HG03280 (cell line): ENCODE results near the gene SSRP1.
"Not testable (repeated sequence)": the region's sequence is repeated elsewhere in the genome, so short reads cannot be mapped to it uniquely, and the experiment has no call there.

Experiments
- ATAC-seq: cut with Tn5 transposase; IDR thresholded peaks from one replicate; pipeline ENCODE4 v1.9.1; 2021; ENCODE audit warnings: mild to moderate bottlenecking, moderate library complexity; ENCODE audit not compliant: unreplicated experiment

The SSRP1 gene

GRCh38 chr11:57335343-57336110 is at the start of gene SSRP1:
Gene SSRP1 (minus strand): TSS chr11:57335892. CDS start chr11:57335121, 771 bp downstream.
- peak; percentile 100 for ATAC-seq

GRCh38 chr11:57380975-57381374 is 45.3 kb upstream of the SSRP1 start, which contains the start of gene PRG3:
Gene PRG3 (minus strand): TSS chr11:57381150. CDS start chr11:57380708, 442 bp downstream.
- no peak for ATAC-seq

- no peak for ATAC-seq
These were observed 44.0 kb upstream of the SSRP1 start for GRCh38 chr11:57379732-57380131.

GRCh38 chr11:57378186-57378585 is 42.5 kb upstream of the SSRP1 start:
- no peak for ATAC-seq

- no peak for ATAC-seq
These were observed 41.4 kb upstream of the SSRP1 start for GRCh38 chr11:57377107-57377506.

GRCh38 chr11:57376095-57377090 is 40.7 kb upstream of the SSRP1 start:
- no peak for ATAC-seq

- no peak for ATAC-seq
These were observed 39.8 kb upstream of the SSRP1 start for GRCh38 chr11:57375490-57375889.

- ATAC-seq: no peak
These were observed 39.3 kb upstream of the SSRP1 start for GRCh38 chr11:57374966-57375365.

- ATAC-seq: no peak
These were observed 37.5 kb upstream of the SSRP1 start for GRCh38 chr11:57373146-57373545.

GRCh38 chr11:57370941-57371340 is 35.2 kb upstream of the SSRP1 start:
- no peak for ATAC-seq

GRCh38 chr11:57370251-57370650 is 34.6 kb upstream of the SSRP1 start:
- no peak for ATAC-seq

- ATAC-seq: no peak
These were observed 33.1 kb upstream of the SSRP1 start for GRCh38 chr11:57368845-57369232.

GRCh38 chr11:57368106-57368844 is 32.6 kb upstream of the SSRP1 start:
- ATAC-seq: no peak

GRCh38 chr11:57364851-57365660 is 29.4 kb upstream of the SSRP1 start:
- no peak for ATAC-seq

- ATAC-seq: no peak
These were observed 27.7 kb upstream of the SSRP1 start for GRCh38 chr11:57363131-57364080.

- no peak for ATAC-seq
These were observed 26.2 kb upstream of the SSRP1 start for GRCh38 chr11:57361926-57362325.

- ATAC-seq: not testable (repeated sequence)
These were observed 25.7 kb upstream of the SSRP1 start for GRCh38 chr11:57361420-57361819.

- ATAC-seq: no peak
These were observed 25.3 kb upstream of the SSRP1 start for GRCh38 chr11:57360991-57361390.
